Measurements from ENCODE around the gene SIK2.
"Not testable (repeated sequence)": the region's sequence is repeated elsewhere in the genome, so short reads cannot be mapped to it uniquely, and the experiment has no call there.

SIK2 gene

GRCh38 chr11:111634981-111635705 lies 32.9 kb downstream of the SIK2 start:
- no peak for DNase-seq (ENCODE audit: low spot score in 2 of 2)
- no peak for ATAC-seq (replicated peaks; ENCODE audit: extremely low read depth, poor library complexity, severe bottlenecking)
- H3K9me3 Mint-ChIP-seq: no peaks in the 10 kb centered on the region
- peaks cover 32% of the 10 kb centered on the region for H3K4me1 Mint-ChIP-seq
- H3K27me3 Mint-ChIP-seq: no peaks in the 10 kb centered on the region
- H3K4me3 Mint-ChIP-seq: no peak overlapping the region
- H3K36me3 Mint-ChIP-seq (ENCODE audit: insufficient read depth): peaks cover 1% of the 10 kb centered on the region
- H3K27ac Mint-ChIP-seq (ENCODE audit: low read depth): peak overlapping the region; percentile 56

- no peak for DNase-seq (ENCODE audit: low spot score in 2 of 2)
- no peak overlapping the region for H3K27ac Mint-ChIP-seq (ENCODE audit: low read depth)
- no peak for ATAC-seq (replicated peaks; ENCODE audit: extremely low read depth, poor library complexity, severe bottlenecking)
- peaks cover 1% of the 10 kb centered on the region for H3K36me3 Mint-ChIP-seq (ENCODE audit: insufficient read depth)
- H3K27me3 Mint-ChIP-seq: no peaks in the 10 kb centered on the region
- H3K4me3 Mint-ChIP-seq: no peak overlapping the region
- H3K4me1 Mint-ChIP-seq: peaks cover 32% of the 10 kb centered on the region
- no peaks in the 10 kb centered on the region for H3K9me3 Mint-ChIP-seq
These were observed 33.4 kb downstream of the SIK2 start for GRCh38 chr11:111635706-111636045.

GRCh38 chr11:111637885-111638284 lies 35.6 kb downstream of the SIK2 start:
- no peak overlapping the region for H3K4me3 Mint-ChIP-seq
- DNase-seq (ENCODE audit: low spot score in 2 of 2) (no peak), ATAC-seq (replicated peaks; ENCODE audit: extremely low read depth, poor library complexity, severe bottlenecking) (no peak)
- H3K36me3 Mint-ChIP-seq (ENCODE audit: insufficient read depth): peaks cover 1% of the 10 kb centered on the region
- no peaks in the 10 kb centered on the region for H3K27me3 Mint-ChIP-seq
- no peak overlapping the region for H3K27ac Mint-ChIP-seq (ENCODE audit: low read depth)
- no peaks in the 10 kb centered on the region for H3K9me3 Mint-ChIP-seq
- H3K4me1 Mint-ChIP-seq: peaks cover 32% of the 10 kb centered on the region

- Mint-ChIP-seq H3K36me3 (ENCODE audit: insufficient read depth) (peaks cover 1% of the 10 kb centered on the region), H3K9me3 (no peaks in the 10 kb centered on the region), H3K27ac (ENCODE audit: low read depth) (no peak overlapping the region)
These were observed 37.1 kb downstream of the SIK2 start for GRCh38 chr11:111639226-111639925.

GRCh38 chr11:111641339-111642015 lies 39.2 kb downstream of the SIK2 start:
- peaks cover 21% of the 10 kb centered on the region for H3K4me1 Mint-ChIP-seq
- H3K4me3 Mint-ChIP-seq: no peak overlapping the region
- ATAC-seq (replicated peaks; ENCODE audit: extremely low read depth, poor library complexity, severe bottlenecking) (no peak), DNase-seq (ENCODE audit: low spot score in 2 of 2) (no peak)
- peaks cover 3% of the 10 kb centered on the region for H3K36me3 Mint-ChIP-seq (ENCODE audit: insufficient read depth)
- H3K9me3 Mint-ChIP-seq: no peaks in the 10 kb centered on the region
- no peak overlapping the region for H3K27ac Mint-ChIP-seq (ENCODE audit: low read depth)
- no peaks in the 10 kb centered on the region for H3K27me3 Mint-ChIP-seq

More at GRCh38 chr11:111639226-111639925, 37.1 kb downstream of the SIK2 start:
- no peak for ATAC-seq (replicated peaks; ENCODE audit: extremely low read depth, poor library complexity, severe bottlenecking)
- peaks cover 30% of the 10 kb centered on the region for H3K4me1 Mint-ChIP-seq
- H3K4me3 Mint-ChIP-seq: no peak overlapping the region
- no peak for DNase-seq (ENCODE audit: low spot score in 2 of 2)
- H3K27me3 Mint-ChIP-seq: no peaks in the 10 kb centered on the region

- no peaks in the 10 kb centered on the region for H3K9me3 Mint-ChIP-seq
- no peak overlapping the region for H3K27ac Mint-ChIP-seq (ENCODE audit: low read depth)
- no peak overlapping the region for H3K4me3 Mint-ChIP-seq
- H3K4me1 Mint-ChIP-seq: peaks cover 14% of the 10 kb centered on the region
- ATAC-seq (replicated peaks; ENCODE audit: extremely low read depth, poor library complexity, severe bottlenecking): no peak
- no peak for DNase-seq (ENCODE audit: low spot score in 2 of 2)
- no peaks in the 10 kb centered on the region for H3K27me3 Mint-ChIP-seq
- peaks cover 3% of the 10 kb centered on the region for H3K36me3 Mint-ChIP-seq (ENCODE audit: insufficient read depth)
These were observed 40.3 kb downstream of the SIK2 start for GRCh38 chr11:111642542-111642941.

- DNase-seq (ENCODE audit: low spot score in 2 of 2) (no peak), ATAC-seq (replicated peaks; ENCODE audit: extremely low read depth, poor library complexity, severe bottlenecking) (no peak)
- Mint-ChIP-seq H3K4me1 (peaks cover 5% of the 10 kb centered on the region), H3K36me3 (ENCODE audit: insufficient read depth) (peaks cover 4% of the 10 kb centered on the region), H3K4me3 (no peak overlapping the region), H3K27me3 (no peaks in the 10 kb centered on the region), H3K9me3 (no peaks in the 10 kb centered on the region), H3K27ac (ENCODE audit: low read depth) (no peak overlapping the region)
These were observed 42.7 kb downstream of the SIK2 start for GRCh38 chr11:111644922-111645321.

GRCh38 chr11:111645657-111646316 lies 43.5 kb downstream of the SIK2 start:
- H3K4me1 Mint-ChIP-seq: peaks cover 5% of the 10 kb centered on the region
- H3K4me3 Mint-ChIP-seq: no peak overlapping the region
- H3K27me3 Mint-ChIP-seq: no peaks in the 10 kb centered on the region
- no peaks in the 10 kb centered on the region for H3K9me3 Mint-ChIP-seq
- no peak overlapping the region for H3K27ac Mint-ChIP-seq (ENCODE audit: low read depth)
- H3K36me3 Mint-ChIP-seq (ENCODE audit: insufficient read depth): peaks cover 4% of the 10 kb centered on the region
- no peak for ATAC-seq (replicated peaks; ENCODE audit: extremely low read depth, poor library complexity, severe bottlenecking)
- DNase-seq (ENCODE audit: low spot score in 2 of 2): no peak

- ATAC-seq (replicated peaks; ENCODE audit: extremely low read depth, poor library complexity, severe bottlenecking): not testable (repeated sequence)
These were observed 49.1 kb downstream of the SIK2 start for GRCh38 chr11:111651336-111651735.

GRCh38 chr11:111652184-111652583 lies 49.9 kb downstream of the SIK2 start:
- DNase-seq (ENCODE audit: low spot score in 2 of 2) (no peak), ATAC-seq (replicated peaks; ENCODE audit: extremely low read depth, poor library complexity, severe bottlenecking) (no peak)
- H3K4me3 Mint-ChIP-seq: no peak overlapping the region
- H3K4me1 Mint-ChIP-seq: no peaks in the 10 kb centered on the region
- no peaks in the 10 kb centered on the region for H3K27me3 Mint-ChIP-seq
- no peak overlapping the region for H3K27ac Mint-ChIP-seq (ENCODE audit: low read depth)
- H3K9me3 Mint-ChIP-seq: no peaks in the 10 kb centered on the region
- peaks cover 6% of the 10 kb centered on the region for H3K36me3 Mint-ChIP-seq (ENCODE audit: insufficient read depth)

More at GRCh38 chr11:111651336-111651735, 49.1 kb downstream of the SIK2 start:
- not testable (repeated sequence) for H3K4me3 Mint-ChIP-seq; H3K4me1 Mint-ChIP-seq; H3K27me3 Mint-ChIP-seq; H3K36me3 Mint-ChIP-seq (ENCODE audit: insufficient read depth); DNase-seq (ENCODE audit: low spot score in 2 of 2); H3K9me3 Mint-ChIP-seq; H3K27ac Mint-ChIP-seq (ENCODE audit: low read depth)

GRCh38 chr11:111654601-111655000 lies 52.4 kb downstream of the SIK2 start:
- DNase-seq (ENCODE audit: low spot score in 2 of 2) (no peak), ATAC-seq (replicated peaks; ENCODE audit: extremely low read depth, poor library complexity, severe bottlenecking) (no peak)
- Mint-ChIP-seq H3K36me3 (ENCODE audit: insufficient read depth) (peaks cover 3% of the 10 kb centered on the region), H3K27ac (ENCODE audit: low read depth) (no peak overlapping the region), H3K4me1 (peaks cover 6% of the 10 kb centered on the region), H3K4me3 (no peak overlapping the region), H3K27me3 (no peaks in the 10 kb centered on the region), H3K9me3 (no peaks in the 10 kb centered on the region)

GRCh38 chr11:111655924-111656323 lies 53.7 kb downstream of the SIK2 start:
- no peaks in the 10 kb centered on the region for H3K9me3 Mint-ChIP-seq
- H3K27me3 Mint-ChIP-seq: no peaks in the 10 kb centered on the region
- H3K4me1 Mint-ChIP-seq: peaks cover 6% of the 10 kb centered on the region
- no peak overlapping the region for H3K27ac Mint-ChIP-seq (ENCODE audit: low read depth)
- ATAC-seq (replicated peaks; ENCODE audit: extremely low read depth, poor library complexity, severe bottlenecking): no peak
- no peak overlapping the region for H3K4me3 Mint-ChIP-seq
- H3K36me3 Mint-ChIP-seq (ENCODE audit: insufficient read depth): peaks cover 3% of the 10 kb centered on the region
- no peak for DNase-seq (ENCODE audit: low spot score in 2 of 2)

All from central memory CD8-positive, alpha-beta T cell (primary cell).